Measurements from ENCODE around the gene EXOSC1.
"Not testable (repeated sequence)": the region's sequence is repeated elsewhere in the genome, so short reads cannot be mapped to it uniquely, and the experiment has no call there.

EXOSC1 gene

DNA sequence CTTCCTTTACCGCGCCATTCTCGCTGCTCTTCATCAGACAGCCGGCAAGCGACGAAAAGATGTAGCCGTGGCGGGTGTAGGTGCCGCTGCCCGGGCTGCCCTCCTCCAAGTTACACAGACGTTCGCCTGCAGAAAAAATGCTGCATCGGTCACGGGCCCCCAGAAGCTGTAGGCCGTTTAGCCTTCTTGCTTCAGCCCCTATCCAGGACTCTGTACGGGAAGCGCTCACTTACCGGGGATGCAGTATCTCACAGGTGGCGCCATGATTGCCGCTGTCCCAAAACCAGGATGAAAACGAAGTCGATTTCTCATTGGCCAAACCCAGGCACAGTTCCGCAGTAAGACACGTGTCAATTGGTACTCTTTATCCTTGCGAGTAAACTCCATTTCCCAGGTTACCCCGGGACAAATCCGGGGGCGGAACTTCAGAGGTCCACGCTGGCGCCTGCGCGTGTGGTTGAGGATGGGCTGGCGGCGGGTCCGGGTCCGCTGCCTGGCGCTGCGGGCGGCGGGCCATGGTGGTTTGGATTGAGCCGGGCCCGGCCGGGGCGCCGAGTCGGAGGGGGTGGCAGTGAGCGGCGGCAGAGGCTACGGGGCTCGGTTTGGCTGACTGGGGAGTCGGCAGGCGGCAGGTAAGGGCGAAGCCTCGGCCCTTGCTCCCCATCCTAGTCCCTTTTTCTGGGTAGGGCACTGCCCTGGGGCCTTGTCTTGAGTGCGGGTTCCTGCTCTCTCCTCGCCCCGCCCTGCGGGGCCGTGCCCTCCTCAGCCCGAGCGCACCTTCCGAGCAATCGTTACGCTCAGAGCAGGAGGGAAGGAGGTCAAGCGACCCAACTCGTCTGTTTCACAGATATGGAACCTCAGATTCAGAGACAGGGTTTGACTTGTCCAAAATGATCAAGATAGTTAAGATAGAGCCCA lies at the start of gene EXOSC1, which contains the start of gene ZDHHC16:
Gene EXOSC1 (minus strand): TSS at position 285 of the 918 bp plus-strand sequence. CDS start 21 bp downstream, at position 264.
Gene ZDHHC16 (plus strand): TSS at position 454 of the 918 bp plus-strand sequence. CDS start 5,501 bp downstream, outside the sequence.
- DNase-seq = peak; percentile 96

GRCh38 chr10:97494863-97495506 lies 49.2 kb upstream of the EXOSC1 start:
- peak; percentile 6 for DNase-seq

- DNase-seq = no peak
These were observed 48.3 kb upstream of the EXOSC1 start for GRCh38 chr10:97494151-97494550.

GRCh38 chr10:97490592-97490991 lies 44.8 kb upstream of the EXOSC1 start:
- DNase-seq = no peak

GRCh38 chr10:97485647-97486281 lies 40.0 kb upstream of the EXOSC1 start:
- DNase-seq = no peak

DNA sequence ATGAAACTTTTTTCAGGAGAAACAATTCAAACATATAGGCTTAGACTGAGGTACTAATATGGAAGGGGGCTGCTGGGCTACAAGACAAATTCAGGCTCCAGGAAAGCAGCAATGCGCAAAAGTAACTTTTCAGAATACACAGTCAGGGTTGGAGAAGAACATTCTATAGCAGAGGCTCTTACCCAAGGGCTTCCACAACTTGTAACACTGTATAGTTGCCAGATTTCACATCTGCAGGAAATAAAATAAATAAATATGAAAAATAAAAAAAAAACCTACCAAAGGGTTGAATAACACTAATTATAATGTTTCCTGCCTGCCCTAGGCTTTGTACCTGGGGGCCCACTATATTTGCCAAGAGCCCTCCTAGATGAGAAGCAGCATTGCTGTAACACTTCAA lies 38.1 kb upstream of the EXOSC1 start:
- DNase-seq = no peak

DNA sequence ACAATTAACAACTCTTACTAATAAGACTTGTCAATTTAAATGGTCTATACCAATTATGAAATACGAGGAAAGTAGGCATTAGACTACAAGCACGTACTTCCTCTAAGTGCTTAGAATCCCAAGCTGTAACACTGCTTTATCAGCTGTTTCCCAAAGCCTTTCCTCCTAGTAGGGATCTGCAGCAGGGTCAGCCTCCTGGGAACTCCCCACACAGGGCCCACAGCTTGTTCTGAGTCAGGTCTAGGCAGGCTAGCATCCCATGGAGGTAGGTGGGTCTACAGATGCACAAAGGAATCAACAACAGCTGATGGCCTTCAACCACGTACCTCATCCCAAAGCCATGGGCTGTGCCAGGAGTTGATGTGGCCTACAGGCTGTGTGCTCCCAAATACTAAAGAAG lies 37.7 kb upstream of the EXOSC1 start:
- DNase-seq = no peak

DNA sequence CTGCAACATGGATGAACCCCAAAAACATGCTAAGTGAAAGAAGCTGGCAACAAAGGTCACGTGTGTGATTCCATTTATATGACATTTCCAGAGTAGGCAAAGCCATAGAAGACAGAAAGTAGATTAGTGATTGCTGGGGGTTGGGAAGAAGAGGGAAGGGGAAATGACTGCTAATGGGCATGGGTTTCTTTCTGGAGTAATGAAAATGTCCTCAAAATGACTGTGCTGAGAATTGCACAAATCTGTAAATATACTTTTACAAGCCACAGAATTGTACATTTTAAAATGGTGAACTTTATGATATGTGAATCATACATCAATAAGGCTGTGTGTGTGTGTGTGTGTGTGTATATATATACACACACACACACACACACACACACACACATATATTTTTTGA lies 36.6 kb upstream of the EXOSC1 start:
- DNase-seq = no peak

DNA sequence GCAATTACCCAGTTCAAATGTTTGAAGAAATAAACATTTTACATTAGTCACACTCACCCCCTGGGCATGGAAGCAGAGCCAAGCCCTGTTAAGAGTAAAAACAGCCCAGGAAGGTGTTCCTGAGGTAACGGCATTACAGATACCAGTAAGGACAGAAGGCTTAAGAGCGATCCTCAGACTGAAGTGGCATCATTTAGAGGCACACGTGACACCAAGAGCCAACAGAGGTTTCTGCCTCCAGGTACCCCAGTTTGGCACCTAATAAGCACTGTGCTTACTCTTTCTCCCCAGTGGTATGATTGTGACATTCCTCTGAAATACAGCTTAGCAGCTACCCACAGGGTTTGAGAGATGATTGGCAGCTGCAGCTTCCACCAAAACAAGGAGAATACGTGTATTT lies 35.3 kb upstream of the EXOSC1 start:
- DNase-seq = no peak

GRCh38 chr10:97479939-97480338 lies 34.1 kb upstream of the EXOSC1 start:
- no peak for DNase-seq

GRCh38 chr10:97479410-97479809 lies 33.6 kb upstream of the EXOSC1 start:
- not testable (repeated sequence) for DNase-seq

- DNase-seq = peak; percentile 29
These were observed 30.3 kb upstream of the EXOSC1 start for GRCh38 chr10:97475936-97476594.

DNA sequence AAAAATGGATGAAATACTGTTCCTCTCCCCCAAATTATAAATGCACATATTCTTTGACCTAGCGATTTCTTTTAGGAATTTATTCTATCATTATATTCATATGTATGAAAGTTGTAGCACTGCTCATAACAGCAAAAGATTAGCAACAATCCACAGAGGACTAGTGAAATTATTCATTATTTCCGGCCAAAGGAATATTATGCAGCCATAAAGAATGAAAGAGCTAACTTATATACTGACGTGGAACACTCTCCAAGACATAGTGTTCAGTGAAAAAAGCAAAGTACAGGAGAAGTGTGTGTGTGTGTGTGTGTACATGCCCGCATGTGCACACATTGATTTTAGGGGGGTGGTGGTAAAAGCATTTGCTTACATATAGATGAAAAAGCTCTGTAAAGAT lies 29.1 kb upstream of the EXOSC1 start:
- no peak for DNase-seq

DNA sequence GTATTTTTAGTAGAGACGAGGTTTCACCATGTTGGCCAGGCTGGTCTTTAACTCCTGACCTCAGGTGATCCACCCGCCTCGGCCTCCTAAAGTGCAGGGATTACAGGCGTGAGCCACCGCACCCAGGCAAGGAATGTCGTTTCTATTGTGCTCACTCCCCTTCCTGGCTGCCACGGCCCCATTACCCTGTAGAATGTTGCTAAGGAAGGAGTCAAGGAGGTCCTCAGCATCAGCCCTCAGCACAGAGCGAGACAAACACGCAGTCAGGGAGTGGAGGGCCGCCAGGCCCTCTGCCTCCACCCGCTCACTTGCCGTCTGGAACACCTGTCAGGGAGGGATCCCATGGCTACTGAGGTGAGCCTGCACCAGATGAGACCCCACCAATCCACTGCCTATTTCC lies 23.0 kb upstream of the EXOSC1 start:
- DNase-seq = not testable (repeated sequence)

GRCh38 chr10:97468162-97468561 lies 22.4 kb upstream of the EXOSC1 start:
- DNase-seq = no peak

GRCh38 chr10:97466755-97467154 lies 20.9 kb upstream of the EXOSC1 start:
- DNase-seq = peak; percentile 30

DNA sequence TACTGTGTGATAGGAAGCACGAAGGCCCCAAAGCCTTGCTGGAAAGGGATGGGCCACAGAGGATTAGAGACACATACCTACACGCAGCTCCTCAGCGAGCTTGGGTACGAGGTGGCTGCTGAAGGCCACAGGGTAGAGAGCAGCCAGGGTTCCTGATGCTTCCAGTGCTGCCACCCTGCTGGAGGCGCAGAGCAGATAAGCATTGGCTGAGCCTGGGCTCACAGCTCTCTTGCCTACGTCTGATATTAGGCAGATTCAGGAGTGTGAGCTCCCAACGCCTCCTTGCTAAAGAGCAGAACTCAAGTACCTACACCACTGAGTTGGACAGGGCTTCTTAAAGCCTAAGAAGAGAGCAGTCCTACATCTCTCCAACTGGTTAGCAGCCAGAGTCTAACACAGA lies 20.2 kb upstream of the EXOSC1 start:
- no peak for DNase-seq

- DNase-seq = no peak
These were observed 18.4 kb upstream of the EXOSC1 start for GRCh38 chr10:97464226-97464625.

GRCh38 chr10:97463363-97464132 lies 17.7 kb upstream of the EXOSC1 start:
- DNase-seq = peak; percentile 76

- no peak for DNase-seq
These were observed 16.5 kb upstream of the EXOSC1 start for GRCh38 chr10:97462309-97462708.

DNA sequence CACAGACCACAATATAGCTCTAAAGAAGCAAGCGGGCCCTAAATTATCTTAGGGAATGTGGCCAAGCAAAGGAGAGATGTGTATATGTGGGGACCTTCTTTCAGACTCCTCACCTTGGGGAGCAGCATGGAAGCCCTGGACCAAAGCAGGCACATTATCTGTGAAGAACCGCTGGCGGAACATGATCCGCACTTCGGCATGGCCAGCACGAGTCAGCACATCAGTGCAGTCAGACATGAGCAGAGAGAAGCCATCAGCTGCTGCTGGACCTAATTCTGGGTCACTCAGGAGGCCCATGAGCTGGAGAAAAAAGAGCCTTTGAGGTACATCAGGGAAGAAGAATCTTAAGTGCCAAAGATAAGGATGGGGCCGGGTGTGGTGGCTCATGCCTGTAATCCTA lies 14.1 kb upstream of the EXOSC1 start:
- DNase-seq = no peak

DNA sequence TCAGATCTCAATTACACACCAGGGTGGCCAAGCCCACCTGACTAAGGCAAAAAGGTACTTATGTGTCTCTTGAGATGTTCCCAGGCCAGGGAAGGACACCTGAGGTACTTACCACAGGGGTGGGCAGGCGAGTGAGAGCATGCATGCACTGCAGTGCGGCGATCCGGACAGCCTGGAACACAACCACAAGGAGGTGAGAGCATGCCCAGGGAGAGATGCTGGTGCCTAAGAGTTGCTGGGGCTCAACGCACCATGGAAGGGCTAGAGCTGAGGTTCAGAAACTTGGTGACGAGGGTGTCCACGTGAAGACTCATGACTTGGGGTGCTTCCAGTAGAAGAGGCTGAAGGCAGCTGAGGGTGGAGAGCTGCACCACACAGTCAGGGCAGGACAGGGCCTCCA lies 13.3 kb upstream of the EXOSC1 start:
- no peak for DNase-seq

Data from fibroblast of upper back skin (primary cell).